GM18909 (cell line): ENCODE results near the gene DVL2.
"Not testable (repeated sequence)": the region's sequence is repeated elsewhere in the genome, so short reads cannot be mapped to it uniquely, and the experiment has no call there.

Experiments used
- ATAC-seq: cut with Tn5 transposase; IDR thresholded peaks from one replicate; pipeline ENCODE4 v1.9.1; 2021; ENCODE audit warnings: mild to moderate bottlenecking; ENCODE audit not compliant: unreplicated experiment, poor library complexity

Gene DVL2

GRCh38 chr17:7258731-7259554, 24.6 kb upstream of the DVL2 start:
- ATAC-seq, result no peak

DNA sequence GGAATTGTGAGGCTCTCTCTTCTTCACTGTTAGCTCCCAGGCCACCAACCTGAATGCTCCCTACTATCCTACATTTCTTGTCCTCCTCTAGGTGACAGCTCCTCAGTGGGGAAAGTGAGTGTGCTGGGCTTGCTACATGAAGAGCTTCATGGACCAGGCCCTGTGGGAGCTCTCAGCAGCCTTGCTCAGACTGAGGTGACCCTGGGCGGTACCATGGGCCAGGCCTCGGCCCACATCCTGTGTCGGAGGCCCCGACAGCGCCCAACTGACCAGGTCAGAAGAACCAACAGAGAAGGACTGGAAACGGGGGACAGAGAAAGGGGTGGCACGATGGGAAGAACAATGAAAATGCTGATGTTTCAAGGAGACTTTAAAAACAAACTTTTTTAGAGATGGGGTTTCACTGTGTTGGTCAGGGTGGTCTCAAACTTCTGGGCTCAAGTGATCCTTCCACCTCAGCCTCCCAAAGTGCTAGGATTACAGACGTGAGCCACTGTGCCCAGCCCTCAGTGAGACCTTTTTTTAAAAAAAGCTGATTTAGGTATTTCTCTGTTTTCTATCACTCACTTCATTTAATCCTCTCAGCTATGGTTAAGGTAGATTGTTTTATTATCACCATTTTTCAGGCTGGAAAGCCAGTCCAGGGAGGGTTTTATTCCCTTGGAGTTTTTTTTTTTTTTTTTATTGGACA, 22.6 kb upstream of the DVL2 start:
- ATAC-seq, result no peak

- no peak for ATAC-seq
These were observed 20.2 kb upstream of the DVL2 start for GRCh38 chr17:7254511-7254910.

DNA sequence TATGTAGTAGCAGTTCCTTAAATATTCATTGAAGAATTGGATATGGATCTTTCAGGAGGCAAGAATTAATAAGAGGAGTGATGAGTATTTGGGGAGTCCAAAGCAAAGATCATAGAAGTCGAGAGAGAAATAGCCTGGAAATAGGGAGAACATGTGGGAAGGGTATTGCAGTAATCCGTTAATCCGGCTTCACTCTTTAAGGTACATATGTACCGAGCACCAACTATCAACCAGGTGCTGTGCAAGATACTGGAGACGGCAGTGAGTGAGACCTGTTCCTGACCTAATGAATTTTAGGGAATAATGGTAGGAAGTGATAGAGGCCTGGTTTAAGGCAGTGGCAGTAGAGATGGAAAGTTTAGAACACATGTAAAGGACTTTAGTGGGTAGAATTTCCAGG, 18.8 kb upstream of the DVL2 start:
- ATAC-seq, result no peak

GRCh38 chr17:7252176-7253043, 18.1 kb upstream of the DVL2 start, which contains the start of gene ELP5:
Gene ELP5 (plus strand): TSS chr17:7252215. CDS start chr17:7252551, 336 bp downstream.
- ATAC-seq, result peak; percentile 63

GRCh38 chr17:7251661-7252175, 17.4 kb upstream of the DVL2 start, which contains the start of gene CTDNEP1:
Gene CTDNEP1 (minus strand): TSS chr17:7251734. CDS start chr17:7251296, 438 bp downstream.
- peak; percentile 79 for ATAC-seq

GRCh38 chr17:7250695-7251627, 16.6 kb upstream of the DVL2 start:
- ATAC-seq, result no peak

- ATAC-seq, result no peak
These were observed 15.5 kb upstream of the DVL2 start for GRCh38 chr17:7249830-7250229.

GRCh38 chr17:7249214-7249613, 14.9 kb upstream of the DVL2 start:
- no peak for ATAC-seq

DNA sequence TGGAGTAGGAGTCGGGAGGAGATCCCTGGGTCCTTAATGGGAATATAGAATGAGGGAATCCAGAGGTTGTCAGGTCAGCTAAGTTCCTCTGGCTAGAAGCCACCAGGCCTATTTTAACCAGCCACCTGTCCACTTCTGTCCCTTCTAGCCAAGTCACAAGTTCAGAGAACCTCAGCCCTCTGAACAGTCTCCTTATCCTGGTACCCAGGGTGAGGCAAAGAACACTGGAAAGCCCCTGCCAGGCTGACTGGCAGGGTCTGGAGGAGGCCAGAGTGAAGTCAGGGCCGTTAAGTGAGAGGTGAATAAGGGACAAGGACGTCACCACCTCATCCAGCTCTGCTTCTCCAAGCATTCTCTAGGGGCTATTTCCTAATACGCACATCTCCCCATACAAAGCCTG, 14.5 kb upstream of the DVL2 start:
- ATAC-seq, result no peak

GRCh38 chr17:7246779-7247178, 12.5 kb upstream of the DVL2 start:
- ATAC-seq, result no peak

DNA sequence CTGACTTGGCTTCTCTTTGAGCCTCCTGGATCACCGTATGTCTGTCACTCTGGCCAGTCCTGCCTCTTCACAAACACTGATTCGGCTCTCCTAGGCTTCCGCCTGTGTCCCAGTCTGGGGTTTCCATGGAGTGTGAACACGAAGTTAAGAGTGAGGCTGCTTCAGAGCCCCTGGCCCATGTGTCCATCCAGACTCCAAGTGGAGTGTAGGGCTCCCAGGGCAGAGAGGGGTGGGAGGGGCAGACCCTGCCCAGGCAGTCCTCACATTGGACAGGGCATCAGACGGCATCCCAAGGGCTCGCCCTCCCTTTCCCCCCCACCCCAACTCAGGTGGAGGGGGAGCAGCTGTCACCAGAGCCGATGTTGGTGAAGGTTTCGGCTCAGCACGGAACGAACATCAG, 9.5 kb upstream of the DVL2 start:
- ATAC-seq, result not testable (repeated sequence)

DNA sequence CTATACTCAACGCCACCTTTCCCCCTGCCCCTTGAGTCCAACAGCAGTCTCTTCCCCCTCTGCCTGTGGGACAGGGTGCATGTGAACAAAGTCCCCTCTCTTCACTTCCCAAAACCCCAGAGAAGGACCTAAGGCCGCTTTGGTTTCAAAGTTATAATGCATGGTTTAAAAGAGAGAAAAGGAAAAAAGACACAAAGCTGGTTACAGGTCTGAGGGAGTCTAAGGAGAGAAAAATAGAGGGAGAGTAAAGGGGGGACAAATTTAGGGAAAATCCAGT, 9.1 kb upstream of the DVL2 start:
- no peak for ATAC-seq

DNA sequence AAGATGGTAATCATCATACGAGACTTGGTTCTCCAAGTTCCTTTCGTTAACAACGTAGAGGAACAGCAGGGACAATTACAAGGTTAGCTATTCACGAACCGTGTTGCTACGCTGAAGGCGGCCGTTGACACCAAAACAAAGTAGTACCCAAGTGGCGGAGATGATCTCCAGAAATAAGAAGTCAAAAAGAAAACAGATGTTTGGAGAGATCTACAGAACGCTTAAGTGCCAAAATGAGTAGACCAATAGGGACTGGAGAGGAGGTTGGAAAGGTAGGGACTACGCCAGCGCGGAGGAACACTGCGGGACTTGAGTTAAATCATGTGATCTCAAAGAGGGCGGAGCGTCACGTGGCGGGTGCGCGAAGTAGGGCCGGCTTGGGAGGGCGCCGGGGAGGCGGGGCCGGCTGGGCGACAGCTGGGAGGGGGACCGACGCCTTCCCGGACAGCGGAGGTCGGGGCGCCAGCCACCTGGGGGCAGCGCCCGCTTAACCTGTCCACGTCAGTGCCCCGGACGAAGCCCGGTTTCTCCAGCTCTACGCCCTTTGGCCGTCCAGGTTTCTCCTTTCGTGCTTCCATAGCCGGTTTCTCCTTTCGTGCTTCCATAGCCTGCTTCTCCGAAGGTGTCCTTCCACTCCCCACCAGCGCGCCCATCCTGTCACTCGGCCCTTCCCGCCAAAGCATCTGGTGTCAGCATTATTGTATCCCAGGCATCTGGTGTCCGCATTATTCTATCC, 8.6 kb upstream of the DVL2 start:
- ATAC-seq, result peak; percentile 50

- ATAC-seq, result peak; percentile 35
These were observed 7.7 kb upstream of the DVL2 start, which contains the start of gene GABARAP for GRCh38 chr17:7241783-7242716. Gene GABARAP (minus strand): TSS chr17:7242449. CDS start chr17:7242330, 119 bp downstream.

DNA sequence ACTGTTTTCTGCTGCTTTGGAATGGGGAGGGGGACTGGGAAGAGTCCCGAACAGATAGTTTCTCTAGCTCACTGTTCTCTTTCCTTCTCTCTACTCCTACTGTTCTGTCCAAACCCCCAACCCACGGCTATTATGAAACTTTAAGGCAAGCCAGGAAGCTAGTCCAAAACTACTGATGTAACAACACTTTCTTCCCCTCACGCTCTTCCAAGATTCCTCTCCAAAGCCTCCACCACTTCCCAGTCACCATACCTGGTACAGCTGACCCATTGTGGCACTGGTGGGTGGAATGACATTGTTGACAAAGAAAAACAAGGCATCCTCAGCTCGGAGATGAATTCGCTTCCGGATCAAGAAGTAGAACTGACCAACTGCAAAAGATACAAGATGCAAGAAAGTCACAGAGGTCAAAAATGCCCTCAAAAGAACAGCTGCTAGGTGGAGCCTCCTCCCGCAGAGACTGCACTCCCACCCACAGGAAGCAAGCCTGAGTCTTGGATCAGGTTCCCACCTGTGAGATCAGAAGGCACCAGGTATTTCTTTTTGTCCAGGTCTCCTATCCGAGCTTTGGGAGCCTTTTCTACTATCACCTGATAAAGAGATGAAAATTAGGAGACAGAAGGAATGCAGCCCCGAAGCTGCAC, 6.9 kb upstream of the DVL2 start:
- no peak for ATAC-seq

- ATAC-seq, result no peak
These were observed 6.1 kb upstream of the DVL2 start for GRCh38 chr17:7240375-7240774.
